ENCODE results near the gene CHMP4A. TPM values are rescaled to one million over a fixed set of nuclear protein-coding genes. Genes with fewer than 3 reads are reported as not detected.
A peak's percentile ranks its signal among the peaks of the same experiment; 100 is the strongest.

CHMP4A gene
- total RNA-seq, 1 experiment from 2014 or later: 34.6 TPM

- H3K4me2 ChIP-seq (ENCODE audit: low read length): no peak overlapping the region
- no peaks in the 10 kb centered on the region for H3K27me3 ChIP-seq (ENCODE audit: insufficient read depth, low read length)
- no peaks in the 10 kb centered on the region for H4K20me1 ChIP-seq (ENCODE audit: insufficient read depth)
- H3K9me2 ChIP-seq (ENCODE audit: insufficient read depth): no peaks in the 10 kb centered on the region
- peaks cover 26 to 40% of the 10 kb centered on the region in 2 experiments; a peak in 3 of 4 replicates for H3K36me3 ChIP-seq (ENCODE audit: control insufficient read depth in 1 of 2, insufficient read depth in 2 of 2, low read length in 2 of 2)
- no peak overlapping the region for H3K4me3 ChIP-seq (replicated peaks in 1 of 2; ENCODE audit: low read depth in 1 of 2, low read length in 2 of 2)
- no peak overlapping the region for H2AFZ ChIP-seq (ENCODE audit: low read depth, low read length, poor library complexity, severe bottlenecking)
- DNase-seq (ENCODE audit: low read depth, low spot score): no peak
- ATAC-seq: 0 out of 2 replicates have a peak, but pooled peaks have one; percentile 2
- H3K79me2 ChIP-seq (ENCODE audit: insufficient read depth, low read length): peaks cover 5% of the 10 kb centered on the region; the same call in 1 of the 2 replicates
- CTCF ChIA-PET: interaction anchor here (2.2 kb wide), 1 partner anchor 19 kb away, joined by 5 read pairs; the partner anchor contains the start of gene IRF9
- RAD21 ChIA-PET (ENCODE audit: low non-redundant PET in 1 of 2, low total read pairs in 2 of 2, uncharacterized antibody in 2 of 2, unreplicated experiment in 2 of 2): no interaction called here
- H3K9ac ChIP-seq (ENCODE audit: low read length): no peak overlapping the region
- H3K4me1 ChIP-seq (ENCODE audit: control insufficient read depth in 1 of 2, insufficient read depth in 2 of 2, low read length in 2 of 2): no peaks in the 10 kb centered on the region
- no TSS peak for BruUV-seq (replicated peaks)
- H3K27ac ChIP-seq (ENCODE audit: low read depth, low read length): no peak overlapping the region
- TF ChIP-seq POLR2AphosphoS5 (IDR thresholded peaks at IDR 0.05; ENCODE audit: low read depth, low read length) (no peak), EZH2phosphoT487 (IDR thresholded peaks at IDR 0.05; ENCODE audit: borderline replicate concordance) (no peak)
- TF ChIP-seq, protein P1, sequence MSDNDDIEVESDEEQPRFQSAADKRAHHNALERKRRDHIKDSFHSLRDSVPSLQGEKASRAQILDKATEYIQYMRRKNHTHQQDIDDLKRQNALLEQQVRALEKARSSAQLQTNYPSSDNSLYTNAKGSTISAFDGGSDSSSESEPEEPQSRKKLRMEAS (IDR thresholded peaks at IDR 0.05): no peak
- intact Hi-C loops (cut with micrococcal nuclease): no loop called here
- H3K9me3 ChIP-seq (ENCODE audit: control insufficient read depth in 1 of 2, insufficient read depth in 1 of 2, low read depth in 1 of 2, low read length in 2 of 2): no peaks in the 10 kb centered on the region
- POLR2A ChIA-PET: interaction anchor here (1.0 to 1.4 kb wide), 2 partner anchors 19 to 34 kb away, joined by 3 to 5 read pairs; partner anchors contain the start of genes IRF9 and PSME2
Observed at GRCh38 chr14:24179961-24180796, 33.1 kb downstream of the CHMP4A start.

- CTCF ChIA-PET: interaction anchor here (2.2 kb wide), 1 partner anchor 18 kb away, joined by 5 read pairs; the partner anchor contains the start of gene IRF9
- POLR2A ChIA-PET: interaction anchor here (1.0 to 1.4 kb wide), 2 partner anchors 18 to 33 kb away, joined by 3 to 5 read pairs; partner anchors contain the start of genes IRF9 and PSME2
- no peak overlapping the region for H3K4me3 ChIP-seq (replicated peaks in 1 of 2; ENCODE audit: low read depth in 1 of 2, low read length in 2 of 2)
- H3K27me3 ChIP-seq (ENCODE audit: insufficient read depth, low read length): no peaks in the 10 kb centered on the region
- H3K9me2 ChIP-seq (ENCODE audit: insufficient read depth): no peaks in the 10 kb centered on the region
- no peak overlapping the region for H3K4me2 ChIP-seq (ENCODE audit: low read length)
- no peak overlapping the region for H3K27ac ChIP-seq (ENCODE audit: low read depth, low read length)
- no peaks in the 10 kb centered on the region for H4K20me1 ChIP-seq (ENCODE audit: insufficient read depth)
- BruUV-seq (replicated peaks): no TSS peak
- TF ChIP-seq CEBPB (IDR thresholded peaks at IDR 0.05; ENCODE audit: low read depth) (no peak), ZNF274 (IDR thresholded peaks at IDR 0.05; ENCODE audit: low read depth, low read length) (no peak)
- RAD21 ChIA-PET (ENCODE audit: low non-redundant PET in 1 of 2, low total read pairs in 2 of 2, uncharacterized antibody in 2 of 2, unreplicated experiment in 2 of 2): no interaction called here
- DNase-seq (ENCODE audit: low read depth, low spot score) (no peak), ATAC-seq (peak; percentile 20; the same call in 1 of the 2 replicates)
- intact Hi-C loops (cut with micrococcal nuclease): no loop called here
- no peaks in the 10 kb centered on the region for H3K4me1 ChIP-seq (ENCODE audit: control insufficient read depth in 1 of 2, insufficient read depth in 2 of 2, low read length in 2 of 2)
- H3K79me2 ChIP-seq (ENCODE audit: insufficient read depth, low read length): no peaks in the 10 kb centered on the region
- H3K9me3 ChIP-seq (ENCODE audit: control insufficient read depth in 1 of 2, insufficient read depth in 1 of 2, low read depth in 1 of 2, low read length in 2 of 2): no peaks in the 10 kb centered on the region
- H2AFZ ChIP-seq (ENCODE audit: low read depth, low read length, poor library complexity, severe bottlenecking): no peak overlapping the region
- H3K9ac ChIP-seq (ENCODE audit: low read length): no peak overlapping the region
- H3K36me3 ChIP-seq (ENCODE audit: control insufficient read depth in 1 of 2, insufficient read depth in 2 of 2, low read length in 2 of 2): peaks cover 25 to 32% of the 10 kb centered on the region in 2 experiments; a peak in 3 of 4 replicates
Observed at GRCh38 chr14:24179294-24179960, 33.9 kb downstream of the CHMP4A start.

Measured in HCT116 (cell line).